GM21367 (cell line): ENCODE measurements around the gene TPO.
"Not testable (repeated sequence)": the region's sequence is repeated elsewhere in the genome, so short reads cannot be mapped to it uniquely, and the experiment has no call there.

Experiments
- ATAC-seq: cut with Tn5 transposase; IDR thresholded peaks from one replicate; pipeline ENCODE4 v1.9.1; 2021; ENCODE audit not compliant: unreplicated experiment

Gene TPO

GRCh38 chr2:1571477-1572417 is 158.5 kb downstream of the TPO start:
- no peak for ATAC-seq

- ATAC-seq, result no peak
These were observed 159.4 kb downstream of the TPO start for GRCh38 chr2:1572638-1573037.

GRCh38 chr2:1577846-1578245 is 164.6 kb downstream of the TPO start:
- ATAC-seq, result no peak

GRCh38 chr2:1581257-1581964 is 168.1 kb downstream of the TPO start:
- ATAC-seq, result not testable (repeated sequence)

- ATAC-seq, result no peak
These were observed 168.8 kb downstream of the TPO start for GRCh38 chr2:1581965-1582625.

- no peak for ATAC-seq
These were observed 169.7 kb downstream of the TPO start for GRCh38 chr2:1582891-1583341.

- ATAC-seq, result no peak
These were observed 170.8 kb downstream of the TPO start for GRCh38 chr2:1584051-1584531.

GRCh38 chr2:1584691-1585485 is 171.6 kb downstream of the TPO start:
- no peak for ATAC-seq

- no peak for ATAC-seq
These were observed 172.4 kb downstream of the TPO start for GRCh38 chr2:1585635-1586034.

- ATAC-seq, result no peak
These were observed 173.1 kb downstream of the TPO start for GRCh38 chr2:1586251-1586922.

- ATAC-seq, result no peak
These were observed 173.9 kb downstream of the TPO start for GRCh38 chr2:1586923-1587840.

GRCh38 chr2:1588051-1588977 is 175.1 kb downstream of the TPO start:
- no peak for ATAC-seq

- no peak for ATAC-seq
These were observed 175.8 kb downstream of the TPO start for GRCh38 chr2:1588978-1589621.

GRCh38 chr2:1590596-1591460 is 177.6 kb downstream of the TPO start:
- ATAC-seq, result no peak

- ATAC-seq, result no peak
These were observed 178.2 kb downstream of the TPO start for GRCh38 chr2:1591461-1591770.
